A549 (cell line): ENCODE measurements around the gene THAP3. TPM values are rescaled to one million over a fixed set of nuclear protein-coding genes. Genes with fewer than 3 reads are reported as not detected.

Source experiments
- ATAC-seq, 2 experiments: fragments of 200-7000 bp in 1 of 2; fragments of >200 bp in 1 of 2; cut with Nextera tagmentation in 1 of 2; cut with Tn5 transposase in 1 of 2; 3 replicates each; pipeline versions ENCODE4 v1.8.0 to v1.9.1; 2018 to 2020; ENCODE audit warnings: mild to moderate bottlenecking in 1 of 2, moderate library complexity in 1 of 2
- CTCF ChIA-PET: fragments of 300-600 bp; sonication (Branson Sonifier 250); formaldehyde crosslinking; extraction: SDS; loops from one replicate; lab custom pipeline; 2021; ENCODE audit warnings: antibody characterized with exemption, inconsistent platforms; lab: Yijun Ruan, JAX
- POLR2A ChIA-PET: fragments of 350-600 bp; formaldehyde crosslinking; extraction: SDS; loops from one replicate; lab custom pipeline; 2021; ENCODE audit warnings: antibody characterized with exemption, inconsistent platforms; lab: Yijun Ruan, JAX
- DNase-seq, 2 experiments: peaks; one replicate each; pipeline versions ENCODE4 v3.0.0 to v3.0.0-alpha.2; 2011 to 2016; ENCODE audit warnings: low read depth in 1 of 2, low spot score in 1 of 2
- FAIRE-seq: peaks from 2 replicates; lab custom pipeline; 2011; peaks lifted over from hg19 to GRCh38; lab: Jason Lieb, UNC
- H3K27ac ChIP-seq, 2 experiments: fragments of >200 bp; sonication (Bioruptor Twin); formaldehyde crosslinking; 3 replicates each; pipeline ENCODE4 v1.5.1; 2016 to 2017
- H3K4me1 ChIP-seq: fragments of >200 bp; sonication (Bioruptor Twin); formaldehyde crosslinking; 3 replicates; pipeline ENCODE4 v1.6.1; 2016
- H3K4me2 ChIP-seq: fragments of >200 bp; sonication (Bioruptor Twin); formaldehyde crosslinking; 3 replicates; pipeline ENCODE4 v1.6.1; 2016
- H3K4me3 ChIP-seq: fragments of >200 bp; sonication (Bioruptor Twin); formaldehyde crosslinking; 3 replicates; pipeline ENCODE4 v1.5.1; 2016
- H3K9me3 ChIP-seq: fragments of >200 bp; sonication (Bioruptor Twin); formaldehyde crosslinking; 3 replicates; pipeline ENCODE4 v1.6.1; 2016
- BHLHE40 ChIP-seq: IDR thresholded peaks from 2 replicates; pipeline ENCODE4 v1.6.1; 2012; ENCODE audit warnings: low read depth, low read length, inconsistent platforms
- CBX2 ChIP-seq: fragments of 200-600 bp; sonication (generic); IDR thresholded peaks from 2 replicates; pipeline ENCODE4 v1.6.1; 2016; ENCODE audit warnings: low read depth, mild to moderate bottlenecking, borderline replicate concordance
- CHD2 ChIP-seq: fragments of 150-350 bp; IDR thresholded peaks from 2 replicates; pipeline ENCODE4 v1.6.1; 2014; ENCODE audit warnings: low read length; ENCODE audit not compliant: partially characterized antibody
- FOSB ChIP-seq: fragments of 250-450 bp; sonication (Bioruptor Pico); IDR thresholded peaks from 2 replicates; pipeline ENCODE4 v1.5.0; 2020; ENCODE audit warnings: mild to moderate bottlenecking, moderate library complexity
- FOXS1 ChIP-seq: fragments of 250-450 bp; sonication (Bioruptor Pico); IDR thresholded peaks from 2 replicates; pipeline ENCODE4 v1.5.0; 2020; ENCODE audit warnings: mild to moderate bottlenecking, moderate library complexity
- GATA3 ChIP-seq: IDR thresholded peaks from 2 replicates; pipeline ENCODE4 v1.6.1; 2012; ENCODE audit warnings: borderline replicate concordance
- HDAC2 ChIP-seq: fragments of 200-600 bp; sonication (generic); IDR thresholded peaks from 2 replicates; pipeline ENCODE4 v1.6.1; 2016
- HEYL ChIP-seq: fragments of 250-450 bp; sonication (Bioruptor Pico); IDR thresholded peaks from 2 replicates; pipeline ENCODE4 v1.8.0; 2021; ENCODE audit warnings: mild to moderate bottlenecking, moderate library complexity
- JUN ChIP-seq, 2 experiments: fragments of >200 bp; sonication (Bioruptor Twin); formaldehyde crosslinking; IDR thresholded peaks; 2 replicates in 1 of 2; 3 replicates in 1 of 2; pipeline ENCODE4 v1.6.1; 2016 to 2017
- JUNB ChIP-seq: fragments of >200 bp; sonication (Bioruptor Twin); formaldehyde crosslinking; IDR thresholded peaks from 2 replicates; pipeline ENCODE4 v1.6.1; 2016
- KDM5A ChIP-seq: fragments of 200-600 bp; sonication (generic); IDR thresholded peaks from 2 replicates; pipeline ENCODE4 v1.6.1; 2016; ENCODE audit warnings: antibody characterized with exemption, mild to moderate bottlenecking
- MAFK ChIP-seq: fragments of 450-650 bp; IDR thresholded peaks from 2 replicates; pipeline ENCODE4 v1.6.1; 2014; ENCODE audit not compliant: partially characterized antibody
- MAZ ChIP-seq: fragments of 150-350 bp; IDR thresholded peaks from 2 replicates; pipeline ENCODE4 v1.6.1; 2014; ENCODE audit warnings: antibody characterized with exemption, low read depth, low read length, borderline replicate concordance
- NR3C1 ChIP-seq: fragments of >200 bp; sonication (Bioruptor Twin); formaldehyde crosslinking; IDR thresholded peaks from 3 replicates; pipeline ENCODE4 v1.6.1; 2017
- POLR2A ChIP-seq: IDR thresholded peaks from 2 replicates; pipeline ENCODE4 v1.6.1; 2012; ENCODE audit warnings: mild to moderate bottlenecking, low read length
- SMC3 ChIP-seq: fragments of >200 bp; sonication (Bioruptor Twin); formaldehyde crosslinking; IDR thresholded peaks from 3 replicates; pipeline ENCODE4 v1.6.1; 2018; ENCODE audit warnings: inconsistent platforms
- TP53 ChIP-seq: fragments of 250-450 bp; sonication (Bioruptor Pico); IDR thresholded peaks from 2 replicates; pipeline ENCODE4 v1.5.0; 2021; ENCODE audit warnings: mild to moderate bottlenecking, moderate library complexity
- ZC3H11A ChIP-seq: fragments of 450-650 bp; IDR thresholded peaks from 2 replicates; pipeline ENCODE4 v1.6.1; 2014; ENCODE audit warnings: antibody characterized with exemption, mild to moderate bottlenecking
- WGBS: methylation state at CpG from one replicate; pipeline ENCODE4 v1.1.6; 2017; ENCODE audit errors: missing lambda C conversion rate; 5-methylcytosine and 5-hydroxymethylcytosine counted together
- polyA plus RNA-seq, 4 experiments: library from polyadenylated mRNA; depleted of rRNA in 3 of 4; stranded (reverse); fragments of >200 nt; fragmentation: RNase III in 1 of 4; extraction: RNeasy Plus Mini Kit Qiagen cat#74134 plus additional on column Dnase treatment in 1 of 4; gene quantifications; 2 replicates in 3 of 4; 3 replicates in 1 of 4; pipeline ENCODE4 v1.2.3, GENCODE V29; 2011 to 2017
- TF ChIP-seq, protein P1 (sequence below): fragments of >200 bp; sonication (Bioruptor Twin); formaldehyde crosslinking; IDR thresholded peaks from 3 replicates; pipeline ENCODE4 v1.6.1; 2016
- TF ChIP-seq, protein P2 (sequence below): IDR thresholded peaks from 2 replicates; pipeline ENCODE4 v1.6.1; 2012; ENCODE audit warnings: low read depth, borderline replicate concordance
- TF ChIP-seq, protein P3 (sequence below): fragments of 450-650 bp; IDR thresholded peaks from 2 replicates; pipeline ENCODE4 v1.6.1; 2014; ENCODE audit warnings: antibody characterized with exemption
- TF ChIP-seq, protein P4 (sequence below): IDR thresholded peaks from 2 replicates; pipeline ENCODE4 v1.6.1; 2012
- TF ChIP-seq, protein P5 (sequence below): fragments of 250-450 bp; sonication (Bioruptor Pico); IDR thresholded peaks from 2 replicates; pipeline ENCODE4 v1.5.0; 2020; ENCODE audit warnings: low read depth, mild to moderate bottlenecking, moderate library complexity
- TF ChIP-seq, protein P6 (sequence below): fragments of 250-450 bp; sonication (Bioruptor Pico); IDR thresholded peaks from 2 replicates; pipeline ENCODE4 v1.5.0; 2021; ENCODE audit warnings: mild to moderate bottlenecking, moderate library complexity, borderline replicate concordance

THAP3 gene
- polyA plus RNA-seq, 2 of the 4 experiments (the other 2 are of a cell fraction): 6.5 to 12.0 TPM

DNA sequence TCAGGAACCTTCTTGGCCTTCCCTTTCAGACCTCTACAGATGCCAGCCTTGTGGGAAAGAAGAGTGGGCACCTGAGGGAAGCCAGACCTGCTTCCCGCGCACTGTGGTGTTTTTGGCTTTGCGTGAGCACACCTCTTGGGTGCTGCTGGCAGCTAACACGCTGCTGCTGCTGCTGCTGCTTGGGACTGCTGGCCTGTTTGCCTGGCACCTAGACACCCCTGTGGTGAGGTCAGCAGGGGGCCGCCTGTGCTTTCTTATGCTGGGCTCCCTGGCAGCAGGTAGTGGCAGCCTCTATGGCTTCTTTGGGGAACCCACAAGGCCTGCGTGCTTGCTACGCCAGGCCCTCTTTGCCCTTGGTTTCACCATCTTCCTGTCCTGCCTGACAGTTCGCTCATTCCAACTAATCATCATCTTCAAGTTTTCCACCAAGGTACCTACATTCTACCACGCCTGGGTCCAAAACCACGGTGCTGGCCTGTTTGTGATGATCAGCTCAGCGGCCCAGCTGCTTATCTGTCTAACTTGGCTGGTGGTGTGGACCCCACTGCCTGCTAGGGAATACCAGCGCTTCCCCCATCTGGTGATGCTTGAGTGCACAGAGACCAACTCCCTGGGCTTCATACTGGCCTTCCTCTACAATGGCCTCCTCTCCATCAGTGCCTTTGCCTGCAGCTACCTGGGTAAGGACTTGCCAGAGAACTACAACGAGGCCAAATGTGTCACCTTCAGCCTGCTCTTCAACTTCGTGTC lies 45.9 kb upstream of the THAP3 start:
- WGBS: 90% methylated on average over 9 of the region's 14 CpGs
- peak overlapping the region; percentile 86 to 93 for H3K27ac ChIP-seq

DNA sequence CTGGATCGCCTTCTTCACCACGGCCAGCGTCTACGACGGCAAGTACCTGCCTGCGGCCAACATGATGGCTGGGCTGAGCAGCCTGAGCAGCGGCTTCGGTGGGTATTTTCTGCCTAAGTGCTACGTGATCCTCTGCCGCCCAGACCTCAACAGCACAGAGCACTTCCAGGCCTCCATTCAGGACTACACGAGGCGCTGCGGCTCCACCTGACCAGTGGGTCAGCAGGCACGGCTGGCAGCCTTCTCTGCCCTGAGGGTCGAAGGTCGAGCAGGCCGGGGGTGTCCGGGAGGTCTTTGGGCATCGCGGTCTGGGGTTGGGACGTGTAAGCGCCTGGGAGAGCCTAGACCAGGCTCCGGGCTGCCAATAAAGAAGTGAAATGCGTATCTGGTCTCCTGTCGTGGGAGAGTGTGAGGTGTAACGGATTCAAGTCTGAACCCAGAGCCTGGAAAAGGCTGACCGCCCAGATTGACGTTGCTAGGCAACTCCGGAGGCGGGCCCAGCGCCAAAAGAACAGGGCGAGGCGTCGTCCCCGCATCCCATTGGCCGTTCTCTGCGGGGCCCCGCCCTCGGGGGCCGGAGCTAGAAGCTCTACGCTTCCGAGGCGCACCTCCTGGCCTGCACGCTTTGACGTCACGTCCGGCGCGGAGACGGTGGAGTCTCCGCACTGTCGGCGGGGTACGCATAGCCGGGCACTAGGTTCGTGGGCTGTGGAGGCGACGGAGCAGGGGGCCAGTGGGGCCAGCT lies 45.1 kb upstream of the THAP3 start, which contains the start of gene ZBTB48:
ZBTB48 (plus strand) TSS at position 621 of the 745 bp plus-strand sequence. CDS start 616 bp downstream, outside the sequence.
- ATAC-seq (peak; percentile 97), DNase-seq (peak; percentile 92 to 96), FAIRE-seq (no peak)
- Histone ChIP-seq H3K4me1 (peaks cover 25% of the 10 kb centered on the region), H3K4me2 (peak within 1 kb of the TSS; percentile 92), H3K9me3 (no peaks in the 10 kb centered on the region), H3K27ac (peak within 1 kb of the TSS; percentile 86 to 93), H3K4me3 (peak within 1 kb of the TSS; percentile 88)
- ChIA-PET POLR2A (interaction anchor here (1.0 to 1.6 kb wide), 4 partner anchors 10 to 25 kb away, joined by 3 to 6 read pairs (median 4); partner anchors contain the start of genes KLHL21 and NOL9), CTCF (interaction anchor here (1.0 to 3.9 kb wide), 4 partner anchors 25 to 75 kb away, joined by 3 to 27 read pairs (median 12); partner anchors contain the start of genes NOL9 and TAS1R1)
- TF ChIP-seq JUNB (no peak), CHD2 (no peak), MAZ (no peak), POLR2A (peak; percentile 96), JUN (IDR thresholded peaks at IDR 0.05) (peak; percentile 30 to 54; a peak in 1 of 5 replicates)
- TF ChIP-seq, protein P1, sequence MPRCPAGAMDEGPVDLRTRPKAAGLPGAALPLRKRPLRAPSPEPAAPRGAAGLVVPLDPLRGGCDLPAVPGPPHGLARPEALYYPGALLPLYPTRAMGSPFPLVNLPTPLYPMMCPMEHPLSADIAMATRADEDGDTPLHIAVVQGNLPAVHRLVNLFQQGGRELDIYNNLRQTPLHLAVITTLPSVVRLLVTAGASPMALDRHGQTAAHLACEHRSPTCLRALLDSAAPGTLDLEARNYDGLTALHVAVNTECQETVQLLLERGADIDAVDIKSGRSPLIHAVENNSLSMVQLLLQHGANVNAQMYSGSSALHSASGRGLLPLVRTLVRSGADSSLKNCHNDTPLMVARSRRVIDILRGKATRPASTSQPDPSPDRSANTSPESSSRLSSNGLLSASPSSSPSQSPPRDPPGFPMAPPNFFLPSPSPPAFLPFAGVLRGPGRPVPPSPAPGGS: no peak
- TF ChIP-seq, protein P2, sequence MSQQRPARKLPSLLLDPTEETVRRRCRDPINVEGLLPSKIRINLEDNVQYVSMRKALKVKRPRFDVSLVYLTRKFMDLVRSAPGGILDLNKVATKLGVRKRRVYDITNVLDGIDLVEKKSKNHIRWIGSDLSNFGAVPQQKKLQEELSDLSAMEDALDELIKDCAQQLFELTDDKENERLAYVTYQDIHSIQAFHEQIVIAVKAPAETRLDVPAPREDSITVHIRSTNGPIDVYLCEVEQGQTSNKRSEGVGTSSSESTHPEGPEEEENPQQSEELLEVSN: no peak
- TF ChIP-seq, protein P3, sequence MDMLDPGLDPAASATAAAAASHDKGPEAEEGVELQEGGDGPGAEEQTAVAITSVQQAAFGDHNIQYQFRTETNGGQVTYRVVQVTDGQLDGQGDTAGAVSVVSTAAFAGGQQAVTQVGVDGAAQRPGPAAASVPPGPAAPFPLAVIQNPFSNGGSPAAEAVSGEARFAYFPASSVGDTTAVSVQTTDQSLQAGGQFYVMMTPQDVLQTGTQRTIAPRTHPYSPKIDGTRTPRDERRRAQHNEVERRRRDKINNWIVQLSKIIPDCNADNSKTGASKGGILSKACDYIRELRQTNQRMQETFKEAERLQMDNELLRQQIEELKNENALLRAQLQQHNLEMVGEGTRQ: peak; percentile 41; the same call in 1 of the 2 replicates
- TF ChIP-seq, protein P4, sequence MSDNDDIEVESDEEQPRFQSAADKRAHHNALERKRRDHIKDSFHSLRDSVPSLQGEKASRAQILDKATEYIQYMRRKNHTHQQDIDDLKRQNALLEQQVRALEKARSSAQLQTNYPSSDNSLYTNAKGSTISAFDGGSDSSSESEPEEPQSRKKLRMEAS: 0 out of 2 replicates have a peak, but pooled peaks have one; percentile 25
- TF ChIP-seq, protein P5, sequence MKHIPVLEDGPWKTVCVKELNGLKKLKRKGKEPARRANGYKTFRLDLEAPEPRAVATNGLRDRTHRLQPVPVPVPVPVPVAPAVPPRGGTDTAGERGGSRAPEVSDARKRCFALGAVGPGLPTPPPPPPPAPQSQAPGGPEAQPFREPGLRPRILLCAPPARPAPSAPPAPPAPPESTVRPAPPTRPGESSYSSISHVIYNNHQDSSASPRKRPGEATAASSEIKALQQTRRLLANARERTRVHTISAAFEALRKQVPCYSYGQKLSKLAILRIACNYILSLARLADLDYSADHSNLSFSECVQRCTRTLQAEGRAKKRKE (CRISPR knock-in tag): no peak
- 25% methylated on average over 25 of the region's 58 CpGs for WGBS

More for the DNA sequence above, 45.9 kb upstream of the THAP3 start:
- POLR2A ChIA-PET: no interaction called here
- peak overlapping the region; percentile 92 for H3K4me2 ChIP-seq
- FAIRE-seq (no peak), DNase-seq (no peak), ATAC-seq (no peak)
- no peak overlapping the region for H3K4me3 ChIP-seq
- H3K4me1 ChIP-seq: peaks cover 25% of the 10 kb centered on the region
- CTCF ChIA-PET: interaction anchor here (0.6 to 3.7 kb wide), 3 partner anchors 10 to 68 kb away, joined by 5 to 27 read pairs (median 7); partner anchors contain the start of genes NOL9 and TAS1R1
- H3K9me3 ChIP-seq: no peaks in the 10 kb centered on the region
- TF ChIP-seq, protein P6, sequence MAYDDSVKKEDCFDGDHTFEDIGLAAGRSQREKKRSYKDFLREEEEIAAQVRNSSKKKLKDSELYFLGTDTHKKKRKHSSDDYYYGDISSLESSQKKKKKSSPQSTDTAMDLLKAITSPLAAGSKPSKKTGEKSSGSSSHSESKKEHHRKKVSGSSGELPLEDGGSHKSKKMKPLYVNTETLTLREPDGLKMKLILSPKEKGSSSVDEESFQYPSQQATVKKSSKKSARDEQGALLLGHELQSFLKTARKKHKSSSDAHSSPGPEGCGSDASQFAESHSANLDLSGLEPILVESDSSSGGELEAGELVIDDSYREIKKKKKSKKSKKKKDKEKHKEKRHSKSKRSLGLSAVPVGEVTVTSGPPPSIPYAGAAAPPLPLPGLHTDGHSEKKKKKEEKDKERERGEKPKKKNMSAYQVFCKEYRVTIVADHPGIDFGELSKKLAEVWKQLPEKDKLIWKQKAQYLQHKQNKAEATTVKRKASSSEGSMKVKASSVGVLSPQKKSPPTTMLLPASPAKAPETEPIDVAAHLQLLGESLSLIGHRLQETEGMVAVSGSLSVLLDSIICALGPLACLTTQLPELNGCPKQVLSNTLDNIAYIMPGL (CRISPR knock-in tag): no peak
- no peak for TF ChIP-seq FOSB
- no peak for TF ChIP-seq MAFK
- no peak for TF ChIP-seq POLR2A
- TF ChIP-seq HEYL (CRISPR knock-in tag): no peak
- no peak for TF ChIP-seq BHLHE40
- no peak for TF ChIP-seq HDAC2
- no peak for TF ChIP-seq KDM5A
- TF ChIP-seq, protein P4: no peak
- no peak for TF ChIP-seq CBX2
- TF ChIP-seq JUNB: no peak
- no peak for TF ChIP-seq GATA3
- no peak for TF ChIP-seq FOXS1 (CRISPR knock-in tag)
- TF ChIP-seq, protein P2: no peak
- no peak for TF ChIP-seq NR3C1
- TF ChIP-seq SMC3: no peak
- TF ChIP-seq ZC3H11A: no peak
- no peak for TF ChIP-seq TP53
